GM12873 (cell line): Measurements from ENCODE around the gene DDX31.

Experiments used
- TF ChIP-seq, protein P1 (sequence below): IDR thresholded peaks from 2 replicates; pipeline ENCODE4 v1.5.1; 2012; ENCODE audit warnings: low read depth, mild to moderate bottlenecking, moderate library complexity, low read length, control low read depth; ENCODE audit not compliant: insufficient read depth; ENCODE audit errors: missing control alignments

The DDX31 gene

DNA sequence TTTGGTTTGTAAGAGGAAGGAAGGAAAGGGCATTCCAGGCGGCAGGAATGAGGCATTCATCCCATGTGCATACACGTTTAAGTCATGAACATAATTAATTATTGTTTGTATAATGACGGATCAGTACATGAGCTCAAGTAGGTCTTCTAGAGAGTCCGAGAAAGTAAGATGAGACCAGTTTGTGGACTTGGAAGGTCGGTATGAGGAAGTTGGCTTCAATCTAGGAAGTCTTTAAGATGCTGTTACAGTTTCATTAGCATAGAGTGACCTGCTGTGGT lies 2.6 kb upstream of the DDX31 start:
- TF ChIP-seq, protein P1, sequence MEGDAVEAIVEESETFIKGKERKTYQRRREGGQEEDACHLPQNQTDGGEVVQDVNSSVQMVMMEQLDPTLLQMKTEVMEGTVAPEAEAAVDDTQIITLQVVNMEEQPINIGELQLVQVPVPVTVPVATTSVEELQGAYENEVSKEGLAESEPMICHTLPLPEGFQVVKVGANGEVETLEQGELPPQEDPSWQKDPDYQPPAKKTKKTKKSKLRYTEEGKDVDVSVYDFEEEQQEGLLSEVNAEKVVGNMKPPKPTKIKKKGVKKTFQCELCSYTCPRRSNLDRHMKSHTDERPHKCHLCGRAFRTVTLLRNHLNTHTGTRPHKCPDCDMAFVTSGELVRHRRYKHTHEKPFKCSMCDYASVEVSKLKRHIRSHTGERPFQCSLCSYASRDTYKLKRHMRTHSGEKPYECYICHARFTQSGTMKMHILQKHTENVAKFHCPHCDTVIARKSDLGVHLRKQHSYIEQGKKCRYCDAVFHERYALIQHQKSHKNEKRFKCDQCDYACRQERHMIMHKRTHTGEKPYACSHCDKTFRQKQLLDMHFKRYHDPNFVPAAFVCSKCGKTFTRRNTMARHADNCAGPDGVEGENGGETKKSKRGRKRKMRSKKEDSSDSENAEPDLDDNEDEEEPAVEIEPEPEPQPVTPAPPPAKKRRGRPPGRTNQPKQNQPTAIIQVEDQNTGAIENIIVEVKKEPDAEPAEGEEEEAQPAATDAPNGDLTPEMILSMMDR = no peak

DNA sequence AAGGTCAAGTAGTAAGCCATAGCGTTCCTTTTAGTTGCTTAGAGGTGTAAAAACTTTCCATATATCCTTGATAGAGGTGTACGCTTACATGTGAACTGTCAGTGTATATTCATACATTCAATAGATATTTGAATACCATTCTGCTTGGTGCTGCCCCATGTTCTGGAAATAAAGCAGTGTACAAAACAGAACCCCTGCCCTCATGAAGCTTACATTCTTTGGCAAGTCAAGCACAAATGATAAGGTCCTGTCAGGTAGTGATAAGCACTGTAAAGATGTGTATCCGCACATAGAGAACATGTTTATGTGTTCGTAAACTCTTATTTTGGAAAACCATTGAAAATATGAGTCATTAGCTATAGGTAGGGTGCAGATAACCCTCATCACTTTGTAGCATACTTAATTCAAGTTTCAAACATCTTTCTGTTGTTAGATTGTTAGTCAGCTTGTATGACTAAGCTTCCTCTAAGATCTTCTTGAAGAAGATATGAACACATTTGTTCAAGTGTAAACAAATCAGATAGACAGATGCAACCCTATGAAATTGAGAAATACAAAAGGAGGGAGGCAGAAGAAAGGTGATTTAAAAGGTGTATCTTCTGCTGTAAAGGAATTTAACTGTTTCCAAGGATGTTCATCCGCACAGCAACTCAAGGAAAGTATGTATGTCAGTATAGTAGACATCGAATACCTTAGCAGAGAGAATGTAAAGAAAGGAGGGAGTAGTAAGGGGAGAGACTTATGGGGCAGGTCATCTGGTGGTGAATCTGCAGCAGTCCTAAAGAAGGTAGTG lies 2.0 kb upstream of the DDX31 start:
- TF ChIP-seq, protein P1 = no peak

DNA sequence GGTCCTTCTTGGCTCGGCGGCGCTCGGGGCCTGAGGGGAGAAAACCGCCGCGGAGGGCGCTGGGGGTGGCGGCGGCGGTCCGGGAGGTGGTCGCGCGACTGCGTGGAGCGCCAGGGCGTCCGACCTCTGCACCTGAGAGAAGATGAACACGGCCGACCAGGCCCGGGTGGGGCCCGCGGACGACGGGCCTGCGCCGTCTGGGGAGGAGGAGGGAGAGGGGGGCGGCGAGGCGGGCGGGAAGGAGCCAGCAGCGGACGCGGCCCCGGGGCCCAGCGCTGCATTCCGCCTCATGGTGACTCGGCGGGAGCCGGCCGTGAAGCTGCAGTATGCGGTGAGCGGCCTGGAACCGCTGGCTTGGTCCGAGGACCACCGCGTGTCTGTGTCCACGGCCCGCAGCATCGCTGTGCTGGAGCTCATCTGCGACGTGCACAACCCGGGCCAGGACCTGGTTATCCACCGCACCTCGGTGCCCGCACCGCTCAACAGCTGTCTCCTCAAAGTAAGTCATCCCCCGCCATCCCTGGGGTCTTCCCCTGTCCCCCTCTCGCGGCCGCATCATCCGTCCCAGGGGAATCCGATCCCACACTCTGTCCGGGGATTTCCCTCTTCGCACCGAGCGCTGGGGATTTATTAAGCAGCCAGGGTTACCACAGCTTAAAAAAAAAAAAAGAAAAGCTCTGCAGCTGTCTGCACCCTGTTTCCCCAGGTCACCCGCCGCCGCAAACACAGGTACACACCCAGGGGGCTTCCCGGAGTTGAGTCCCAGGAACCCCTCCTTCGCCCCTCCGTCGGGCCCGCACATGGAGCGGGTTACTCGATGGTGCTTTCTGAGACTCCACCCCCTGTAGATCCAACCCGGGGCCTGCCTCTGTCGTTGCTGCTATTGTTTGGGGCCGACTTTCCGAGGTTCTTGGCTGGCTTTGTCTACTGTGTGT lies 941 bp upstream of the DDX31 start, which contains the start of gene GTF3C4:
Gene GTF3C4 (plus strand): TSS at position 8 of the 935 bp plus-strand sequence. CDS start 135 bp downstream, at position 143.
- TF ChIP-seq, protein P1 = no peak

DNA sequence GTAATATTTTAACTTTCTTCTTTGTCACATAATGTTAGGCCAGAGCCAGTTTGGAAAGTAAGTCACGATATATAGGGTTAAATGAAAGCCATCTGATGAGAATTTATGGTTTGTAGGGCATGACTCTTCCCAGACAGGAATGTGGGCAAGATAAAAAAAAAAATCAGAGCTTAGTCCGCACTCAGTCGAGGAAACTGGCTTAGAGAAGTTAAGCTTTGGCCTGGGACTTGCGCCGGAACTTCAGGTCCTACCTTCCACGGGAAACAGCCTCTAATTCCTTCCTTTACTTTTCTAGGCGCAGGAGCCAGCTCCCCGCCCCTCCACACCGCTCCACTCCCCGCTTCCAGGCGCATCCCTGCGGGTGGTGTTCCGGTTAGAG lies 475 bp downstream of the DDX31 start:
- TF ChIP-seq, protein P1 = no peak

DNA sequence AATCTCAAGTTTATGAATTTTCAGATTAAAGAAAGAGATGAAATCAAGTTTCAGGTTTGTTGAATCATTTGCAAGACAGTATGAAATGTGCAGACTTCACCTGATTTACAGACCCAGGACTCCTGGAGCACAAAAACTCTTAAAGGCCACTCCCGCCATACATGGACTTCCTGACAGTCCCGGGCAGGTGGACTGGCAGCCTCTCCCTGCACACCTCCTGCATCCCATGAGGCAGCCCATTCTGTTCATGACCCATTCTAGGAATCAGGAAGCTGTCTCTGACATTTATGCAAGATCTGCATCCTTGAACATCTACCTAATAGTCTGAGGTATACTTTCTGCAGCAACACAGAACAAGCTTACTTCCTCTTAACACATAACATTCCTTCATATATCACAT lies 5.9 kb downstream of the DDX31 start:
- TF ChIP-seq, protein P1 = no peak

DNA sequence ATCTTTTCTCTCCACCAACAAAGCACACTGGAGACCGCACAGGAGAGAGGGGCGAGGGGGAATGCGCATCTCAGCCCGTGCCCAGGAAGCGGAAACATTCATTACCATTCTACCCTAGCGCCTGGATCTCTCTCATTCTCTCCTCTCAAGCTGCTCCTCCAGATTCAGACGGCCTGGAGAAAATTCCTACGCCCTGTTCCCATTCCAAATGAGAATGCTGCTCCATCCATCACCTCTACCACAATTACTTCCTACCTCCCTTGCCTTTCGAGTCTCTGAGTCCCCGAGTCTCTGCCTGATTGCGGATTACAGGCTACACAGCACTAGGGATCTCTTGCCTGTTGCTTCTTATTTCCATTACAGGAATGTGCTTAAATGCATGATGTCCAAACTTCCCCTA lies 6.7 kb downstream of the DDX31 start:
- TF ChIP-seq, protein P1 = no peak

DNA sequence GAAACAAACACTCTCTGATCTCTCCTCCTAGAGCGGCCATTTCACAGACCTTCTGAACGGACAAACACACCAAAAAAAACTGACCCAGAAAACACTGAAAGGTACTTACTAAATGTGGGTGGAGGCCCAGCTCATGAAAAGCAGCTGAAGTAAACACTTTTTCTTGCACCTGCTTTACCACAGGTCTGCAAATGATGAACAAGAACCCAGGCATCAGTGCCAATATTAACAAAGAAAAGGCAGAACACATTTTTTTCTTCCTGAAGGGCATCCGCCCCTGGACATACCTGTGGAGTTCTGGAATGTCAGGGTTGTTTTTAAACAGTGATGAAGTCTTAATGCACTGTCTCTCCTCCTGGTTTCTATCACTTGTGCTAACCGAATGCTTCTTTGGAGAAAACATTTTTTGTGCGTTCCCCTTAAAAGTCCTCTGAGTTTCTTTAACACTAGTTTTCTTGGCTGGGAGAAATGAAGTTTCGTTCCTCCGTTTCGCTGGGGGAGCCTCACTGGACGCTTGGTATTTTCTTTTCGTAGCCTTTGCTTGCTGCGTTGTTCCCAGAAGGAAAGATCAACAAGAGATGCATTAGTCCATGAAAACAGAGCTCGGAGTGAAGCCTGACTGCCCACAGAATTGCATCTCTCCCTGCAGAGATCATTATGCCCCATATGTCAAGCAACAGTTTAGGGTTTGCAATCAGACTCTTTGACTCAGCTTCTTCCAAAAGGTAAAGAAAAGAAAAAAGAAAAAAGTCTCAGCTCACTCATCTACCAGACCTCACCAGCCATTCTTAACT lies 7.4 kb downstream of the DDX31 start:
- TF ChIP-seq, protein P1 = no peak
